ENCODE results near the gene NECTIN2. TPM values are rescaled to one million over a fixed set of nuclear protein-coding genes. Genes with fewer than 3 reads are reported as not detected.

The NECTIN2 gene
- total RNA-seq, 1 experiment from 2014 or later = 176 TPM

- H3K4ac ChIP-seq (ENCODE audit: low read depth, low read length) = no peak overlapping the region
- H3K79me1 ChIP-seq (ENCODE audit: insufficient read depth, low read depth, low read length, poor library complexity, severe bottlenecking) = peaks cover 5% of the 10 kb centered on the region
- H2BK20ac ChIP-seq (ENCODE audit: low read depth, low read length, poor library complexity, severe bottlenecking) = no peak overlapping the region
- Mint-ChIP-seq H3K4me3 (peak overlapping the region; percentile 89 to 96), H3K27ac (peak overlapping the region; percentile 97 to 100 (median 98); a peak in 6 of 7 replicates), H3K36me3 (ENCODE audit: insufficient read depth in 1 of 3, low read depth in 3 of 3) (peaks cover 4 to 16% (median 5%) of the 10 kb centered on the region in 3 experiments; a peak in 4 of 7 replicates), H3K27me3 (ENCODE audit: low read depth) (peaks cover 10% of the 10 kb centered on the region), H3K9me3 (peaks cover 0 to 8% of the 10 kb centered on the region in 2 experiments; a peak in 3 of 5 replicates), H3K4me1 (peaks cover 22 to 24% of the 10 kb centered on the region in 2 experiments)
- no peaks in the 10 kb centered on the region for H3K27me3 ChIP-seq (ENCODE audit: insufficient read depth, low read length)
- H2BK15ac ChIP-seq (ENCODE audit: low read depth, low read length) = no peak overlapping the region
- no peak overlapping the region for H2BK12ac ChIP-seq (ENCODE audit: insufficient read length, low read depth, low read length)
- H3K4me2 ChIP-seq (ENCODE audit: insufficient read depth, insufficient read length, low read length) = peak overlapping the region; percentile 94
- peak overlapping the region; percentile 83 for H3K27ac ChIP-seq (ENCODE audit: insufficient read length, low read depth, low read length)
- H3K79me2 ChIP-seq (ENCODE audit: insufficient read depth, low read length) = peaks cover 18% of the 10 kb centered on the region; the same call in 1 of the 2 replicates
- H3K18ac ChIP-seq (ENCODE audit: insufficient read length, low read depth, low read length) = no peak overlapping the region
- H4K20me1 ChIP-seq (ENCODE audit: control insufficient read depth, insufficient read depth, insufficient read length) = no peaks in the 10 kb centered on the region
- no peak overlapping the region for H4K8ac ChIP-seq (replicated peaks; ENCODE audit: insufficient read length, low read depth, low read length)
- H3K9ac ChIP-seq (ENCODE audit: extremely low read depth, insufficient read length, low read length) = no peak overlapping the region
- H2AFZ ChIP-seq (ENCODE audit: low read length) = no peak overlapping the region
- DNase-seq = no peak
- peaks cover 5% of the 10 kb centered on the region; the same call in 1 of the 2 replicates for H3K4me1 ChIP-seq (ENCODE audit: insufficient read depth, low read length)
- no peaks in the 10 kb centered on the region for H3K9me3 ChIP-seq (ENCODE audit: control insufficient read depth, low read depth, low read length)
- no peak for TF ChIP-seq CTCF (conservative IDR thresholded peaks at IDR 0.05)
- H3K23me2 ChIP-seq (ENCODE audit: insufficient read length, low read depth, low read length, poor library complexity, severe bottlenecking) = peaks cover 23% of the 10 kb centered on the region
- no CpG with 5 or more reads among the region's 12 CpGs for WGBS (ENCODE audit: extremely low coverage, insufficient read length, low lambda C conversion rate)
- H3K56ac ChIP-seq (ENCODE audit: insufficient read length, low read depth, low read length) = no peak overlapping the region
- H2BK5ac ChIP-seq (ENCODE audit: insufficient read length, low read length) = no peak overlapping the region
- H3K14ac ChIP-seq (ENCODE audit: insufficient read depth, low read length) = no peak overlapping the region
- H4K91ac ChIP-seq (ENCODE audit: insufficient read length, low read depth, low read length) = no peak overlapping the region
- H4K5ac ChIP-seq (ENCODE audit: insufficient read length, low read depth, low read length) = no peak overlapping the region
- H2AK5ac ChIP-seq (ENCODE audit: insufficient read length, low read length) = no peak overlapping the region
- H3T11ph ChIP-seq (ENCODE audit: low read length) = no peak overlapping the region
- no peak overlapping the region for H2BK120ac ChIP-seq (ENCODE audit: low read depth, low read length, poor library complexity, severe bottlenecking)
- H3K23ac ChIP-seq (ENCODE audit: insufficient read length, low read depth, low read length) = no peak overlapping the region
These were observed 848 bp upstream of the NECTIN2 start for GRCh38 chr19:44845286-44845611.

Measured in H9 (cell line).